H1 (cell line): ENCODE data around the gene NADK. TPM values are rescaled to one million over a fixed set of nuclear protein-coding genes. Genes with fewer than 3 reads are reported as not detected.

Experiments used
- CTCF ChIA-PET: fragments of 300-600 bp; sonication (Branson Sonifier 250); formaldehyde crosslinking; loops from one replicate; lab custom pipeline; 2021; ENCODE audit not compliant: partially characterized antibody; lab: Charles Lee
- POLR2A ChIA-PET: fragments of 300-600 bp; sonication (Branson Sonifier 250); formaldehyde crosslinking; loops from one replicate; lab custom pipeline; 2021; ENCODE audit warnings: inconsistent platforms; ENCODE audit not compliant: partially characterized antibody; lab: Charles Lee
- DNase-seq, 2 experiments: peaks; one replicate each; pipeline versions ENCODE4 v3.0.0 to v3.0.0-alpha.2; 2010 to 2022; ENCODE audit warnings: low spot score in 2 of 2, low read depth in 1 of 2, mixed read lengths in 1 of 2
- FAIRE-seq: peaks from 2 replicates; lab custom pipeline; 2011; peaks lifted over from hg19 to GRCh38; lab: Jason Lieb, UNC
- H2AFZ ChIP-seq: 2 replicates; pipeline ENCODE4 v1.8.1; 2012; ENCODE audit warnings: low read length, inconsistent platforms
- H2AK5ac ChIP-seq: 2 replicates; pipeline ENCODE4 v1.6.1; 2013; ENCODE audit warnings: low read depth, low read length
- H2BK120ac ChIP-seq: replicated peaks from 2 replicates; pipeline ENCODE3; 2013; ENCODE audit warnings: low read depth, low read length, inconsistent platforms
- H2BK12ac ChIP-seq: 2 replicates; pipeline ENCODE4 v1.6.1; 2013; ENCODE audit warnings: low read depth, low read length
- H2BK15ac ChIP-seq: 2 replicates; pipeline ENCODE4 v1.6.1; 2013; ENCODE audit warnings: low read length
- H2BK20ac ChIP-seq: 2 replicates; pipeline ENCODE4 v1.6.1; 2013; ENCODE audit warnings: low read length
- H2BK5ac ChIP-seq: 2 replicates; pipeline ENCODE4 v1.6.1; 2013; ENCODE audit warnings: low read depth, low read length
- H3K14ac ChIP-seq: 2 replicates; pipeline ENCODE4 v1.6.1; 2013; ENCODE audit warnings: inconsistent platforms; ENCODE audit not compliant: insufficient read length
- H3K18ac ChIP-seq: 2 replicates; pipeline ENCODE4 v1.6.1; 2013; ENCODE audit warnings: low read length; ENCODE audit errors: extremely low read depth
- H3K23ac ChIP-seq: 2 replicates; pipeline ENCODE4 v1.6.1; 2013; ENCODE audit warnings: inconsistent platforms; ENCODE audit not compliant: insufficient read length
- H3K23me2 ChIP-seq: 2 replicates; pipeline ENCODE4 v1.6.1; 2013; ENCODE audit warnings: low read depth, low read length
- H3K27ac ChIP-seq: 2 replicates; pipeline ENCODE4 v1.6.1; 2011; ENCODE audit warnings: low read depth, low read length, inconsistent platforms
- H3K27me3 ChIP-seq, 4 experiments: replicated peaks in 1 of 4; 1 replicate in 1 of 4; 2 replicates in 3 of 4; pipeline versions ENCODE4 v1.6.1 to v1.8.1; 2011 to 2013; ENCODE audit warnings: low read length in 3 of 4, mild to moderate bottlenecking in 3 of 4, inconsistent platforms in 2 of 4, mixed read lengths in 2 of 4, moderate library complexity in 1 of 4; ENCODE audit not compliant: control insufficient read depth in 3 of 4, insufficient read depth in 3 of 4; ENCODE audit errors: extremely low read depth in 1 of 4
- H3K36me3 ChIP-seq, 4 experiments: 2 replicates each; pipeline versions ENCODE4 v1.6.1 to v1.8.1; 2011 to 2013; ENCODE audit warnings: mild to moderate bottlenecking in 4 of 4, low read length in 3 of 4, moderate library complexity in 2 of 4, control low read depth in 1 of 4, inconsistent platforms in 1 of 4; ENCODE audit not compliant: insufficient read depth in 4 of 4, control insufficient read depth in 2 of 4
- H3K4ac ChIP-seq: replicated peaks from 2 replicates; pipeline ENCODE3; 2013; ENCODE audit warnings: low read length, low read depth, mixed read lengths, inconsistent platforms; ENCODE audit not compliant: insufficient read length
- H3K4me1 ChIP-seq, 4 experiments: replicated peaks in 1 of 4; 1 replicate in 1 of 4; 2 replicates in 3 of 4; pipeline versions ENCODE4 v1.6.1 to v1.8.1; 2011 to 2013; ENCODE audit warnings: low read length in 3 of 4, inconsistent platforms in 2 of 4, mixed read lengths in 1 of 4; ENCODE audit not compliant: insufficient read depth in 4 of 4, control insufficient read depth in 3 of 4
- H3K4me2 ChIP-seq, 2 experiments: 2 replicates each; pipeline versions ENCODE4 v1.6.1 to v1.8.1; 2011 to 2013; ENCODE audit warnings: low read depth in 2 of 2, low read length in 2 of 2, control low read depth in 1 of 2, inconsistent platforms in 1 of 2, mild to moderate bottlenecking in 1 of 2; ENCODE audit not compliant: insufficient read depth in 1 of 2
- H3K4me3 ChIP-seq, 4 experiments: fragments of 200-600, 300-600 bp in 1 of 4; sonication (generic), shearing (Covaris generic), sonication (Bioruptor Twin) in 1 of 4; 2 replicates each; pipeline versions ENCODE4 v1.5.1 to v1.8.1; 2011 to 2016; ENCODE audit warnings: low read length in 4 of 4, low read depth in 3 of 4, control low read depth in 2 of 4, inconsistent platforms in 2 of 4, mild to moderate bottlenecking in 2 of 4, mixed read lengths in 1 of 4, moderate library complexity in 1 of 4; ENCODE audit not compliant: insufficient read depth in 2 of 4; ENCODE audit errors: extremely low read depth in 1 of 4
- H3K56ac ChIP-seq: replicated peaks from 2 replicates; pipeline ENCODE3; 2013; ENCODE audit warnings: low read depth, mild to moderate bottlenecking, mixed read lengths, low read length, inconsistent platforms; ENCODE audit not compliant: insufficient read length
- H3K79me1 ChIP-seq: 2 replicates; pipeline ENCODE4 v1.6.1; 2013; ENCODE audit warnings: low read depth, low read length, control low read depth
- H3K79me2 ChIP-seq, 2 experiments: 2 replicates each; pipeline versions ENCODE4 v1.6.1 to v1.8.1; 2012 to 2013; ENCODE audit warnings: low read length in 2 of 2, mild to moderate bottlenecking in 2 of 2, inconsistent platforms in 1 of 2; ENCODE audit not compliant: insufficient read depth in 2 of 2, control insufficient read depth in 1 of 2
- H3K9ac ChIP-seq, 4 experiments: replicated peaks in 1 of 4; 1 replicate in 1 of 4; 2 replicates in 3 of 4; pipeline versions ENCODE4 v1.6.1 to v1.8.1; 2011 to 2013; ENCODE audit warnings: low read depth in 3 of 4, low read length in 3 of 4, control low read depth in 2 of 4, mild to moderate bottlenecking in 2 of 4, moderate library complexity in 2 of 4, inconsistent platforms in 1 of 4; ENCODE audit errors: extremely low read depth in 1 of 4
- H3K9me3 ChIP-seq, 2 experiments: 2 replicates each; pipeline versions ENCODE4 v1.6.1 to v1.8.1; 2012 to 2013; ENCODE audit warnings: mild to moderate bottlenecking in 2 of 2, moderate library complexity in 2 of 2, control low read depth in 1 of 2, inconsistent platforms in 1 of 2, low read depth in 1 of 2, low read length in 1 of 2, mixed read lengths in 1 of 2; ENCODE audit not compliant: insufficient read depth in 2 of 2
- H4K20me1 ChIP-seq, 2 experiments: replicated peaks in 1 of 2; 2 replicates each; pipeline versions ENCODE3 to v1.8.1; 2011 to 2013; ENCODE audit warnings: inconsistent platforms in 2 of 2, low read length in 2 of 2, mild to moderate bottlenecking in 1 of 2; ENCODE audit not compliant: insufficient read depth in 2 of 2, control insufficient read depth in 1 of 2
- H4K5ac ChIP-seq: 2 replicates; pipeline ENCODE4 v1.6.1; 2013; ENCODE audit warnings: low read length, low read depth, mixed read lengths, inconsistent platforms; ENCODE audit not compliant: insufficient read length
- H4K8ac ChIP-seq: 2 replicates; pipeline ENCODE4 v1.8.0; 2013; ENCODE audit warnings: mild to moderate bottlenecking, moderate library complexity, low read length, inconsistent platforms; ENCODE audit not compliant: insufficient read depth; ENCODE audit errors: extremely low read depth
- H4K91ac ChIP-seq: replicated peaks from 2 replicates; pipeline ENCODE3; 2013; ENCODE audit warnings: low read length, mixed read lengths, inconsistent platforms; ENCODE audit not compliant: insufficient read length
- EP300 ChIP-seq, 2 experiments: IDR thresholded peaks; 1 replicate in 1 of 2; 2 replicates in 1 of 2; pipeline ENCODE4 v1.6.1; 2011 to 2012; ENCODE audit warnings: low read depth in 2 of 2, low read length in 2 of 2, mild to moderate bottlenecking in 2 of 2, borderline replicate concordance in 1 of 2, inconsistent platforms in 1 of 2, moderate library complexity in 1 of 2
- FOSL1 ChIP-seq: IDR thresholded peaks from 2 replicates; pipeline ENCODE4 v1.6.1; 2011; ENCODE audit warnings: mild to moderate bottlenecking, low read depth, low read length, moderate library complexity; ENCODE audit not compliant: insufficient read depth
- HDAC2 ChIP-seq, 2 experiments: fragments of 300-600 bp in 1 of 2; sonication (generic) in 1 of 2; IDR thresholded peaks; 2 replicates each; pipeline ENCODE4 v1.6.1; 2011 to 2012; ENCODE audit warnings: low read depth in 2 of 2, low read length in 2 of 2, mild to moderate bottlenecking in 2 of 2, moderate library complexity in 2 of 2, borderline replicate concordance in 1 of 2, inconsistent platforms in 1 of 2
- JUN ChIP-seq: IDR thresholded peaks from 2 replicates; pipeline ENCODE4 v1.6.1; 2011; ENCODE audit warnings: low read depth, mild to moderate bottlenecking, improper control_type of control experiment, low read length
- KDM5A ChIP-seq: fragments of 200-600 bp; IDR thresholded peaks from 2 replicates; pipeline ENCODE4 v1.7.1; 2012; ENCODE audit warnings: mild to moderate bottlenecking, low read length, inconsistent platforms, mixed read lengths
- POLR2A ChIP-seq, 2 experiments: IDR thresholded peaks; 1 replicate in 1 of 2; 2 replicates in 1 of 2; pipeline ENCODE4 v1.6.1; 2011; ENCODE audit warnings: low read depth in 2 of 2, low read length in 2 of 2, mild to moderate bottlenecking in 2 of 2; ENCODE audit errors: control extremely low read depth in 1 of 2
- POLR2AphosphoS5 ChIP-seq: IDR thresholded peaks from 2 replicates; pipeline ENCODE4 v1.6.1; 2011; ENCODE audit warnings: low read depth, low read length
- RBBP5 ChIP-seq: IDR thresholded peaks from 2 replicates; pipeline ENCODE4 v1.7.1; 2012; ENCODE audit warnings: low read depth, mild to moderate bottlenecking, inconsistent platforms, low read length, moderate library complexity, borderline replicate concordance
- SAP30 ChIP-seq: fragments of 300-600 bp; sonication (generic); IDR thresholded peaks from 2 replicates; pipeline ENCODE4 v1.7.1; 2012; ENCODE audit warnings: low read length, moderate library complexity, mild to moderate bottlenecking, inconsistent platforms; ENCODE audit not compliant: insufficient read depth, insufficient replicate concordance
- SP4 ChIP-seq: IDR thresholded peaks from 2 replicates; pipeline ENCODE4 v1.6.1; 2012; ENCODE audit warnings: low read length, inconsistent platforms
- SRF ChIP-seq: IDR thresholded peaks from 2 replicates; pipeline ENCODE4 v1.6.1; 2011; ENCODE audit warnings: mild to moderate bottlenecking, low read depth, low read length, moderate library complexity
- TEAD4 ChIP-seq: IDR thresholded peaks from 2 replicates; pipeline ENCODE4 v1.6.1; 2012; ENCODE audit warnings: low read depth, low read length, inconsistent platforms, mixed read lengths
- WGBS, 2 experiments: shearing (Covaris generic) in 1 of 2; methylation state at CpG; one replicate each; pipeline versions ENCODE4 v1.1.6 to v1.1.7; 2013 to 2015; ENCODE audit warnings: low lambda C conversion rate in 2 of 2, mixed read lengths in 2 of 2, inconsistent platforms in 1 of 2, low coverage in 1 of 2, missing lambda C conversion rate in 1 of 2; ENCODE audit not compliant: insufficient replicate concordance in 2 of 2, insufficient coverage in 1 of 2, insufficient read length in 1 of 2; ENCODE audit errors: extremely low coverage in 1 of 2, missing lambda C conversion rate in 1 of 2; 5-methylcytosine and 5-hydroxymethylcytosine counted together
- polyA plus RNA-seq, 7 experiments: library from polyadenylated mRNA; depleted of rRNA in 3 of 7; stranded (reverse) in 5 of 7; unstranded in 2 of 7; fragments of >200 nt in 5 of 7; fragments of 200-250 nt in 2 of 7; gene quantifications; 1 replicate in 5 of 7; 2 replicates in 1 of 7; 4 replicates in 1 of 7; pipeline versions ENCODE4 v1.2.1 to v1.2.3, GENCODE V29; 2011 to 2013; ENCODE audit warnings: missing spikeins in 2 of 7, mixed read lengths in 2 of 7
- total RNA-seq: library from RNA; stranded (reverse); fragmentation: NEBNext Ultra II Directional; extraction: Animal tissue kit (Norgen Biotek cat#: 25700); gene quantifications from 2 replicates; pipeline ENCODE4 v1.2.1, GENCODE V29; 2021

The NADK gene
- total and polyA plus RNA-seq, 2 of the 8 experiments (the other 6 are each of a cell fraction or from before 2014, with no cell fraction given): 78.0 to 89.7 TPM

GRCh38 chr1:1761504-1762376 lies 16.5 kb downstream of the NADK start:
- Histone ChIP-seq H3K9me3 (no peaks in the 10 kb centered on the region), H4K5ac (no peak overlapping the region), H3K56ac (no peak overlapping the region), H3K4me1 (no peaks in the 10 kb centered on the region), H3K79me2 (peaks cover 5 to 40% of the 10 kb centered on the region in 2 experiments; a peak in 3 of 4 replicates), H2BK15ac (no peak overlapping the region), H3K36me3 (peaks cover 10 to 51% (median 28%) of the 10 kb centered on the region in 4 experiments), H2BK12ac (no peak overlapping the region), H3K4me2 (no peak overlapping the region), H2AFZ (no peak overlapping the region), H3K79me1 (peaks cover 15% of the 10 kb centered on the region), H3K14ac (no peak overlapping the region), H3K18ac (no peak overlapping the region), H4K8ac (no peak overlapping the region), H3K27me3 (no peaks in the 10 kb centered on the region), H3K23me2 (no peaks in the 10 kb centered on the region), H3K9ac (no peak overlapping the region), H3K27ac (no peak overlapping the region), H2BK5ac (no peak overlapping the region), H4K91ac (no peak overlapping the region), H2BK120ac (no peak overlapping the region), H2BK20ac (no peak overlapping the region), H3K4me3 (no peak overlapping the region), H2AK5ac (no peak overlapping the region), H3K23ac (no peak overlapping the region), H4K20me1 (peaks cover 22 to 32% of the 10 kb centered on the region in 2 experiments), H3K4ac (no peak overlapping the region)
- 90% methylated on average over 23 of the region's 23 CpGs; no CpG with 5 or more reads in 1 of the 2 experiments for WGBS, 2 experiments
- ChIA-PET POLR2A (no interaction called here), CTCF (no interaction called here)
- FAIRE-seq (no peak), DNase-seq (no peak)
- TF ChIP-seq SAP30: no peak
- TF ChIP-seq RBBP5: no peak
- no peak for TF ChIP-seq FOSL1
- TF ChIP-seq JUN: no peak
- TF ChIP-seq SP4: no peak
- no peak for TF ChIP-seq KDM5A
- TF ChIP-seq SRF: no peak
- TF ChIP-seq EP300 (IDR thresholded peaks at IDR 0.05; ENCODE audit: borderline replicate concordance in 1 of 2, low read depth in 2 of 2, low read length in 2 of 2): no peak
- no peak for TF ChIP-seq POLR2A (IDR thresholded peaks at IDR 0.05; ENCODE audit: control extremely low read depth in 1 of 2, low read depth in 2 of 2, low read length in 2 of 2)
- TF ChIP-seq POLR2AphosphoS5: no peak
- no peak for TF ChIP-seq HDAC2 (IDR thresholded peaks at IDR 0.05; ENCODE audit: borderline replicate concordance in 1 of 2, low read depth in 2 of 2, low read length in 2 of 2)
- TF ChIP-seq TEAD4: no peak
